Measurements from ENCODE around the gene GPR55. TPM values are rescaled to one million over a fixed set of nuclear protein-coding genes. Genes with fewer than 3 reads are reported as not detected.

GPR55 gene
- total RNA-seq, 1 donor from 2014 or later = not detected

GRCh38 chr2:230957756-230958391 is 32.8 kb upstream of the GPR55 start:
- Mint-ChIP-seq H3K27ac (no peak overlapping the region), H3K4me1 (peaks cover 11% of the 10 kb centered on the region), H3K27me3 (ENCODE audit: low read depth) (peaks cover 30% of the 10 kb centered on the region), H3K36me3 (no peaks in the 10 kb centered on the region), H3K9me3 (peaks cover 7% of the 10 kb centered on the region), H3K4me3 (peak overlapping the region; percentile 62)
- TF ChIP-seq, protein P1, sequence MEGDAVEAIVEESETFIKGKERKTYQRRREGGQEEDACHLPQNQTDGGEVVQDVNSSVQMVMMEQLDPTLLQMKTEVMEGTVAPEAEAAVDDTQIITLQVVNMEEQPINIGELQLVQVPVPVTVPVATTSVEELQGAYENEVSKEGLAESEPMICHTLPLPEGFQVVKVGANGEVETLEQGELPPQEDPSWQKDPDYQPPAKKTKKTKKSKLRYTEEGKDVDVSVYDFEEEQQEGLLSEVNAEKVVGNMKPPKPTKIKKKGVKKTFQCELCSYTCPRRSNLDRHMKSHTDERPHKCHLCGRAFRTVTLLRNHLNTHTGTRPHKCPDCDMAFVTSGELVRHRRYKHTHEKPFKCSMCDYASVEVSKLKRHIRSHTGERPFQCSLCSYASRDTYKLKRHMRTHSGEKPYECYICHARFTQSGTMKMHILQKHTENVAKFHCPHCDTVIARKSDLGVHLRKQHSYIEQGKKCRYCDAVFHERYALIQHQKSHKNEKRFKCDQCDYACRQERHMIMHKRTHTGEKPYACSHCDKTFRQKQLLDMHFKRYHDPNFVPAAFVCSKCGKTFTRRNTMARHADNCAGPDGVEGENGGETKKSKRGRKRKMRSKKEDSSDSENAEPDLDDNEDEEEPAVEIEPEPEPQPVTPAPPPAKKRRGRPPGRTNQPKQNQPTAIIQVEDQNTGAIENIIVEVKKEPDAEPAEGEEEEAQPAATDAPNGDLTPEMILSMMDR (IDR thresholded peaks at IDR 0.05; ENCODE audit: unreplicated experiment) = no peak
- no peak for DNase-seq (ENCODE audit: low spot score in 2 of 2, unreplicated experiment in 2 of 2)

DNA sequence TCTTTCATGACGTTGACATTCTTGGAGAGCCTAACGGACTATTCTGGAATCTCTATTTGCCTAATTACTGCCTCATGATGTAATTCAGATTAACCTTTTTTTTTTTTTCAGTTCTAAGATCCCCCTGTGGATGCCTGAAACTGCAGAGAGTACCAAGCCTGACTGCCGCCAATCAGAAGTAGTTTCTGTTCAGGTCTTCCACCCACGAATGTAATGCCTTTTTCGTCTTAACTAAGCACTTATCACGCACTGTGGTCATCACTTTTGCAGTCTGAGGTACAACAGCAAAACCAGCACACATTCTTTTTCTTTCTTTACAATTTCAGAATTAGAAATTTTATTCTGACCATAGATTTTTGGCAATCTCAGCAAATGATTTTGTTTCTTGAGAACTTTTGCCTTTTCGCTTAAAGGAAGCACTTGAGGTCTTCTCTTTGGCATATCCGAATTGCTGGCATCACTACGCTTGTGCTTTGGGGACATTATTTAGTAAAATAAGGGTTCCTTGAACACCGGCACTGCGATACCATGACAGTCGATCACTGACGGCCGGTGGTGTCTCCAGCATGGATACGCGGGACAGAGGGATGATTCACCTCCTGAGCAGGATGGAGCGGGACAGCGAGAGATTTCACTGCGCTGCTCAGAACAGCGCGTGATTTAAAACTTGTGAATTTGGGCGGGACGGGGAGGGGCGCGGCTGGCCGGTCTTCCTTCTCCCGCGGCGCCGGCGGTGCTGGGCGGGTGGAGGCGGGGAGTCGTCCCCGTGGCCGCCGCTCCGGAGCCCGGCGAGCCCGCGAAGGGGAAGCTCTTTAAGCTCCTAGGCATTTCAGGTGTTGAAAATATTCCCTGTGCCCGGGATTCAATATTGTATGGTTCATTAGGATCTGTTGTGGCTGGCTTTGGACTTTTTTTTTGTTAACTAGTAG is 32.0 kb upstream of the GPR55 start:
- Mint-ChIP-seq H3K4me1 (peaks cover 11% of the 10 kb centered on the region), H3K4me3 (peak overlapping the region; percentile 62), H3K36me3 (no peaks in the 10 kb centered on the region), H3K9me3 (peaks cover 7% of the 10 kb centered on the region), H3K27ac (no peak overlapping the region), H3K27me3 (ENCODE audit: low read depth) (peaks cover 30% of the 10 kb centered on the region)
- TF ChIP-seq, protein P1 (IDR thresholded peaks at IDR 0.05; ENCODE audit: unreplicated experiment) = no peak
- DNase-seq (ENCODE audit: low spot score in 2 of 2, unreplicated experiment in 2 of 2) = no peak

DNA sequence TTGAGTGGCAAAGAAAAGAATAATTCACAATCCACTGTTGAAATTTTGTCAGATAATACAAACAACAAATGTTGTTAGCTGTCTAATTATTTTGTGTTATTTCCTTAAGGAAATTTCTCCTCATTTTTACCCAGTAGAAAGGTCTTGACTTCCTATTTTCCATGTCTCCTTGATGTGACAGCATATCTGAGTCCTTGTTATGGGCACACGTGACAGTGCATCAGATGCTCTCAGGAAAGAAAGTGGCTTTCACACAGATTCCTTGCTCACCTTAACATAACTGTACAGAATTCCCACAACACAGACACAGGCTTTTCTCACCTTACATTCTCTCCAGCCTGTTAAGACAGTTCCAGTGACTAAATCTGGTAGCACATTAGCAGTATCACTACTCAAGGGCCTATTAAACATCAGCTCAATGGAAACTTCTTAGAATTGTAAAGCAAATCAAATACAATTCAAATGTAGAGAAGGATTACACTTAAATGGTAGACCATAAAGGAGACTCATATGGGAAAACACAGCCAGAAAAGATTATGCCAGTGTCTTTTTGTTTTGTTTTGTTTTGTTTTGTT is 30.2 kb upstream of the GPR55 start:
- DNase-seq (ENCODE audit: low spot score in 2 of 2, unreplicated experiment in 2 of 2) = no peak
- H3K9me3 Mint-ChIP-seq = peaks cover 4% of the 10 kb centered on the region
- no peak overlapping the region for H3K27ac Mint-ChIP-seq
- H3K36me3 Mint-ChIP-seq = no peaks in the 10 kb centered on the region
- peaks cover 11% of the 10 kb centered on the region for H3K4me1 Mint-ChIP-seq
- TF ChIP-seq, protein P1 (IDR thresholded peaks at IDR 0.05; ENCODE audit: unreplicated experiment) = no peak
- H3K4me3 Mint-ChIP-seq = no peak overlapping the region
- H3K27me3 Mint-ChIP-seq (ENCODE audit: low read depth) = peaks cover 30% of the 10 kb centered on the region

GRCh38 chr2:230954746-230955145 is 29.7 kb upstream of the GPR55 start:
- H3K27me3 Mint-ChIP-seq (ENCODE audit: low read depth) = peaks cover 30% of the 10 kb centered on the region
- peaks cover 11% of the 10 kb centered on the region for H3K4me1 Mint-ChIP-seq
- no peak for DNase-seq (ENCODE audit: low spot score in 2 of 2, unreplicated experiment in 2 of 2)
- TF ChIP-seq, protein P1 (IDR thresholded peaks at IDR 0.05; ENCODE audit: unreplicated experiment) = no peak
- no peak overlapping the region for H3K4me3 Mint-ChIP-seq
- H3K27ac Mint-ChIP-seq = no peak overlapping the region
- H3K9me3 Mint-ChIP-seq = peaks cover 4% of the 10 kb centered on the region
- H3K36me3 Mint-ChIP-seq = no peaks in the 10 kb centered on the region

DNA sequence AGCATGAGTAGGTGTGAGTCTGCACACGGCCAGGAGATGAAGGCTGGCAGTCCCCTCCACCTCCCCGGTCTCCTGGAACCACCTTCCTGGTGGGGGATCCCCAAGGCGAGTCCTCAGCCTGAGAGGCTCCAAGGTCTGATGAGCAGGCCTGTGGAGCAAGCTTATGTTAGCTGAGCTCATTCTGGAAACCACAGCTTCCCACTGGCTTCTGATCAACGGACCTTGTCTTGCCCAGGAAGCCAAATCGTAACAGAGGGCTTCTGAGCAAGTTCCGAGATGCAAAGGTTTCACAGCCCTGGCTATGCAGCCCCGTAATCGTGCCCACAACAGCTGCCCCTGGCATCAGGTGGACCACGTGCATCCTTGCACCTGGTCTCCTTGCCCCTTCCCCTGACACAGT is 28.8 kb upstream of the GPR55 start:
- Mint-ChIP-seq H3K27me3 (ENCODE audit: low read depth) (peaks cover 28% of the 10 kb centered on the region), H3K27ac (no peak overlapping the region)

More for the DNA sequence above, 28.8 kb upstream of the GPR55 start:
- peaks cover 11% of the 10 kb centered on the region for H3K4me1 Mint-ChIP-seq
- no peaks in the 10 kb centered on the region for H3K36me3 Mint-ChIP-seq
- H3K4me3 Mint-ChIP-seq = no peak overlapping the region
- TF ChIP-seq, protein P1 (IDR thresholded peaks at IDR 0.05; ENCODE audit: unreplicated experiment) = no peak
- H3K9me3 Mint-ChIP-seq = peaks cover 4% of the 10 kb centered on the region
- no peak for DNase-seq (ENCODE audit: low spot score in 2 of 2, unreplicated experiment in 2 of 2)

Data from mesothelial cell of epicardium (in vitro differentiated cells).